ENCODE data around the gene PAQR4.
A peak's percentile ranks its signal among the peaks of the same experiment; 100 is the strongest.

Gene PAQR4

GRCh38 chr16:3020247-3020603 lies 51.1 kb downstream of the PAQR4 start, which contains the start of gene TNFRSF12A:
TNFRSF12A (plus strand) TSS chr16:3020368; CDS start chr16:3020398, 30 bp downstream.
- H3K9me3 ChIP-seq (ENCODE audit: control extremely low read depth in 1 of 5, control insufficient read depth in 4 of 5, insufficient read depth in 2 of 5, low read depth in 1 of 5, low read length in 4 of 5): no peaks in the 10 kb centered on the region
- peaks cover 0 to 60% (median 57%) of the 10 kb centered on the region in 4 experiments for H3K4me1 ChIP-seq (ENCODE audit: control extremely low read depth in 1 of 4, control insufficient read depth in 4 of 4, insufficient read depth in 4 of 4, low read length in 3 of 4)
- ChIA-PET POLR2A (interaction anchor here (1.0 to 3.5 kb wide), 5 partner anchors 10 to 16 kb away, joined by 3 to 15 read pairs (median 6); no protein-coding TSS in a partner anchor), CTCF (interaction anchor here (1.0 to 6.4 kb wide), 5 partner anchors 10 to 109 kb away, joined by 3 to 101 read pairs (median 22); no protein-coding TSS in a partner anchor)
- WGBS (ENCODE audit: insufficient coverage): under 1% methylated on average over 25 of the region's 49 CpGs
- no peak within 1 kb of the TSS for H3K27ac ChIP-seq (ENCODE audit: insufficient read depth in 1 of 2, low read depth in 1 of 2, low read length in 2 of 2, poor library complexity in 1 of 2, severe bottlenecking in 2 of 2)
- peak; percentile 63 to 81 (median 72) for DNase-seq
- no peaks in the 10 kb centered on the region for H3K36me3 ChIP-seq (ENCODE audit: control insufficient read depth in 4 of 4, insufficient read depth in 4 of 4, low read length in 3 of 4)
- H3K27me3 ChIP-seq (replicated peaks in 2 of 5; ENCODE audit: control insufficient read depth in 4 of 5, insufficient read depth in 5 of 5, low read length in 4 of 5): no peaks in the 10 kb centered on the region
- peak within 1 kb of the TSS; percentile 31 to 80 (median 64) for H3K4me3 ChIP-seq (ENCODE audit: control insufficient read depth in 1 of 7, extremely low read depth in 1 of 7, insufficient read depth in 4 of 7, low read depth in 2 of 7, low read length in 6 of 7)

GRCh38 chr16:3020604-3021448 lies 51.7 kb downstream of the PAQR4 start:
- peak; percentile 45 to 82 (median 77) for DNase-seq
- WGBS (ENCODE audit: insufficient coverage): under 1% methylated on average over 33 of the region's 57 CpGs
- CTCF ChIA-PET: interaction anchor here (2.2 to 6.4 kb wide), 4 partner anchors 10 to 108 kb away, joined by 9 to 101 read pairs (median 61); no protein-coding TSS in a partner anchor
- Histone ChIP-seq H3K27ac (ENCODE audit: insufficient read depth in 1 of 2, low read depth in 1 of 2, low read length in 2 of 2, poor library complexity in 1 of 2, severe bottlenecking in 2 of 2) (no peak overlapping the region), H3K4me1 (ENCODE audit: control extremely low read depth in 1 of 4, control insufficient read depth in 4 of 4, insufficient read depth in 4 of 4, low read length in 3 of 4) (peaks cover 0 to 60% (median 57%) of the 10 kb centered on the region in 4 experiments), H3K4me3 (ENCODE audit: control insufficient read depth in 1 of 7, extremely low read depth in 1 of 7, insufficient read depth in 4 of 7, low read depth in 2 of 7, low read length in 6 of 7) (peak overlapping the region; percentile 31 to 80 (median 64)), H3K27me3 (replicated peaks in 2 of 5; ENCODE audit: control insufficient read depth in 4 of 5, insufficient read depth in 5 of 5, low read length in 4 of 5) (no peaks in the 10 kb centered on the region), H3K9me3 (ENCODE audit: control extremely low read depth in 1 of 5, control insufficient read depth in 4 of 5, insufficient read depth in 2 of 5, low read depth in 1 of 5, low read length in 4 of 5) (no peaks in the 10 kb centered on the region), H3K36me3 (ENCODE audit: control insufficient read depth in 4 of 4, insufficient read depth in 4 of 4, low read length in 3 of 4) (peaks cover 0 to 5% (median 4%) of the 10 kb centered on the region in 4 experiments)
- POLR2A ChIA-PET: interaction anchor here (1.0 to 3.5 kb wide), 5 partner anchors 9 to 16 kb away, joined by 3 to 15 read pairs (median 6); no protein-coding TSS in a partner anchor

GRCh38 chr16:3021449-3022207 lies 52.5 kb downstream of the PAQR4 start:
- peaks cover 4 to 12% (median 12%) of the 10 kb centered on the region in 4 experiments for H3K36me3 ChIP-seq (ENCODE audit: control insufficient read depth in 4 of 4, insufficient read depth in 4 of 4, low read length in 3 of 4)
- 8% methylated on average over 17 of the region's 25 CpGs for WGBS (ENCODE audit: insufficient coverage)
- H3K27ac ChIP-seq (ENCODE audit: insufficient read depth in 1 of 2, low read depth in 1 of 2, low read length in 2 of 2, poor library complexity in 1 of 2, severe bottlenecking in 2 of 2): peak overlapping the region in 1 of 2 experiments; percentile 64
- no peaks in the 10 kb centered on the region for H3K27me3 ChIP-seq (replicated peaks in 2 of 5; ENCODE audit: control insufficient read depth in 4 of 5, insufficient read depth in 5 of 5, low read length in 4 of 5)
- peak overlapping the region; percentile 28 to 80 (median 64) for H3K4me3 ChIP-seq (ENCODE audit: control insufficient read depth in 1 of 7, extremely low read depth in 1 of 7, insufficient read depth in 4 of 7, low read depth in 2 of 7, low read length in 6 of 7)
- ChIA-PET POLR2A (interaction anchor here (1.0 to 3.5 kb wide), 4 partner anchors 8 to 18 kb away, joined by 3 to 15 read pairs (median 3); no protein-coding TSS in a partner anchor), CTCF (interaction anchor here (5.1 to 6.4 kb wide), 3 partner anchors 9 to 18 kb away, joined by 22 to 101 read pairs (median 100); no protein-coding TSS in a partner anchor)
- DNase-seq: peak; percentile 64 to 72 (median 66)
- peaks cover 0 to 60% (median 57%) of the 10 kb centered on the region in 4 experiments for H3K4me1 ChIP-seq (ENCODE audit: control extremely low read depth in 1 of 4, control insufficient read depth in 4 of 4, insufficient read depth in 4 of 4, low read length in 3 of 4)
- no peaks in the 10 kb centered on the region for H3K9me3 ChIP-seq (ENCODE audit: control extremely low read depth in 1 of 5, control insufficient read depth in 4 of 5, insufficient read depth in 2 of 5, low read depth in 1 of 5, low read length in 4 of 5)

GRCh38 chr16:3022208-3022683 lies 53.1 kb downstream of the PAQR4 start:
- ChIA-PET POLR2A (interaction anchor here (0.6 to 3.5 kb wide), 3 partner anchors 11 to 19 kb away, joined by 3 to 15 read pairs (median 7); no protein-coding TSS in a partner anchor), CTCF (interaction anchor here (1.0 to 6.4 kb wide), 5 partner anchors 8 to 67 kb away, joined by 3 to 101 read pairs (median 22); no protein-coding TSS in a partner anchor)
- no peaks in the 10 kb centered on the region for H3K27me3 ChIP-seq (replicated peaks in 2 of 5; ENCODE audit: control insufficient read depth in 4 of 5, insufficient read depth in 5 of 5, low read length in 4 of 5)
- peak overlapping the region in 1 of 2 experiments; percentile 64 for H3K27ac ChIP-seq (ENCODE audit: insufficient read depth in 1 of 2, low read depth in 1 of 2, low read length in 2 of 2, poor library complexity in 1 of 2, severe bottlenecking in 2 of 2)
- DNase-seq: peak; percentile 62 to 84 (median 84)
- H3K4me3 ChIP-seq (ENCODE audit: control insufficient read depth in 1 of 7, extremely low read depth in 1 of 7, insufficient read depth in 4 of 7, low read depth in 2 of 7, low read length in 6 of 7): peak overlapping the region in 4 of 7 experiments; percentile 52 to 80 (median 72)
- H3K9me3 ChIP-seq (ENCODE audit: control extremely low read depth in 1 of 5, control insufficient read depth in 4 of 5, insufficient read depth in 2 of 5, low read depth in 1 of 5, low read length in 4 of 5): no peaks in the 10 kb centered on the region
- peaks cover 0 to 60% (median 57%) of the 10 kb centered on the region in 4 experiments for H3K4me1 ChIP-seq (ENCODE audit: control extremely low read depth in 1 of 4, control insufficient read depth in 4 of 4, insufficient read depth in 4 of 4, low read length in 3 of 4)
- peaks cover 5 to 19% (median 18%) of the 10 kb centered on the region in 4 experiments for H3K36me3 ChIP-seq (ENCODE audit: control insufficient read depth in 4 of 4, insufficient read depth in 4 of 4, low read length in 3 of 4)
- 33% methylated on average over 7 of the region's 8 CpGs for WGBS (ENCODE audit: insufficient coverage)

GRCh38 chr16:3022684-3023414 lies 53.7 kb downstream of the PAQR4 start:
- H3K4me1 ChIP-seq (ENCODE audit: control extremely low read depth in 1 of 4, control insufficient read depth in 4 of 4, insufficient read depth in 4 of 4, low read length in 3 of 4): peaks cover 0 to 61% (median 58%) of the 10 kb centered on the region in 4 experiments
- H3K36me3 ChIP-seq (ENCODE audit: control insufficient read depth in 4 of 4, insufficient read depth in 4 of 4, low read length in 3 of 4): peaks cover 5 to 22% (median 19%) of the 10 kb centered on the region in 4 experiments
- no peaks in the 10 kb centered on the region for H3K9me3 ChIP-seq (ENCODE audit: control extremely low read depth in 1 of 5, control insufficient read depth in 4 of 5, insufficient read depth in 2 of 5, low read depth in 1 of 5, low read length in 4 of 5)
- H3K27ac ChIP-seq (ENCODE audit: insufficient read depth in 1 of 2, low read depth in 1 of 2, low read length in 2 of 2, poor library complexity in 1 of 2, severe bottlenecking in 2 of 2): peak overlapping the region in 1 of 2 experiments; percentile 60
- 67% methylated on average over 7 of the region's 8 CpGs for WGBS (ENCODE audit: insufficient coverage)
- no peaks in the 10 kb centered on the region for H3K27me3 ChIP-seq (replicated peaks in 2 of 5; ENCODE audit: control insufficient read depth in 4 of 5, insufficient read depth in 5 of 5, low read length in 4 of 5)
- no peak for DNase-seq
- H3K4me3 ChIP-seq (ENCODE audit: control insufficient read depth in 1 of 7, extremely low read depth in 1 of 7, insufficient read depth in 4 of 7, low read depth in 2 of 7, low read length in 6 of 7): peak overlapping the region in 5 of 7 experiments; percentile 16 to 82 (median 79)
- ChIA-PET CTCF (interaction anchor here (1.0 to 6.4 kb wide), 6 partner anchors 8 to 66 kb away, joined by 3 to 101 read pairs (median 13); no protein-coding TSS in a partner anchor), POLR2A (interaction anchor here (0.6 to 3.5 kb wide), 3 partner anchors 12 to 19 kb away, joined by 3 to 15 read pairs (median 7); no protein-coding TSS in a partner anchor)
